T47D (cell line): ENCODE data around the gene PCDHGB4.

Source experiments
- DNase-seq, 2 experiments: peaks; one replicate each; pipeline versions ENCODE4 v3.0.0 to v3.0.0-alpha.2; 2011 to 2012; ENCODE audit warnings: low read depth in 1 of 2, low spot score in 1 of 2
- JUND ChIP-seq: IDR thresholded peaks from 2 replicates; pipeline ENCODE4 v1.6.1; 2012; ENCODE audit warnings: low read depth
- in situ Hi-C: cut with HindIII; loops from 2 replicates; pipeline ENCODE4 v1.10.0; 2016; ENCODE audit warnings: low sequenced_read_pairs, low pct_unique_long_range_greater_than_20kb

PCDHGB4 gene

GRCh38 chr5:141439411-141440141 lies 52.1 kb downstream of the PCDHGB4 start:
- peak in 1 of 2 experiments; percentile 89 for DNase-seq
- in situ Hi-C loops, result no loop called here
- no peak for TF ChIP-seq JUND
